Cardiac fibroblast (primary cell): ENCODE data around the gene CRISP1.
"Not testable (repeated sequence)": the region's sequence is repeated elsewhere in the genome, so short reads cannot be mapped to it uniquely, and the experiment has no call there.

ENCODE experiments used
- DNase-seq, 2 donors: peaks; one replicate each; pipeline versions ENCODE4 v3.0.0 to v3.0.0-alpha.2; 2010; ENCODE audit warnings: low read depth in 2 of 2
- H3K4me3 ChIP-seq, 2 donors: replicated peaks in 1 of 2; 1 replicate in 1 of 2; 2 replicates in 1 of 2; pipeline ENCODE4 v1.5.1; 2011; ENCODE audit warnings: low read depth in 2 of 2, low read length in 2 of 2, mild to moderate bottlenecking in 2 of 2, moderate library complexity in 1 of 2
- CTCF ChIP-seq: IDR thresholded peaks from one replicate; pipeline ENCODE4 v1.5.1; 2011; ENCODE audit warnings: low read depth, mild to moderate bottlenecking, low read length, inconsistent platforms

Gene CRISP1

GRCh38 chr6:49906526-49906925 lies 40.2 kb upstream of the CRISP1 start:
- no peak for TF ChIP-seq CTCF
- no peak for DNase-seq
- no peak overlapping the region for H3K4me3 ChIP-seq

GRCh38 chr6:49905296-49905695 lies 39.0 kb upstream of the CRISP1 start:
- DNase-seq: no peak
- no peak overlapping the region for H3K4me3 ChIP-seq
- TF ChIP-seq CTCF: no peak

- no peak for DNase-seq
- no peak for TF ChIP-seq CTCF
- no peak overlapping the region for H3K4me3 ChIP-seq
Measured at GRCh38 chr6:49902856-49903255, 36.5 kb upstream of the CRISP1 start.

GRCh38 chr6:49898904-49899566 lies 32.7 kb upstream of the CRISP1 start:
- no peak overlapping the region for H3K4me3 ChIP-seq
- no peak for TF ChIP-seq CTCF
- no peak for DNase-seq

GRCh38 chr6:49895553-49895952 lies 29.2 kb upstream of the CRISP1 start:
- H3K4me3 ChIP-seq, DNase-seq: not testable (repeated sequence)

GRCh38 chr6:49892280-49892679 lies 25.9 kb upstream of the CRISP1 start:
- no peak overlapping the region for H3K4me3 ChIP-seq
- no peak for DNase-seq
- TF ChIP-seq CTCF: no peak

- DNase-seq: no peak
- no peak for TF ChIP-seq CTCF
- no peak overlapping the region for H3K4me3 ChIP-seq
Measured at GRCh38 chr6:49890988-49891387, 24.7 kb upstream of the CRISP1 start.
